NB4 (cell line): ENCODE data around the gene TSHZ2.

Experiments used
- DNase-seq: peaks from one replicate; pipeline ENCODE4 v3.0.0; 2010; ENCODE audit warnings: low read depth
- H3K4me3 ChIP-seq: one replicate; pipeline ENCODE4 v1.5.1; 2011; ENCODE audit warnings: mild to moderate bottlenecking, low read depth, low read length, moderate library complexity
- CTCF ChIP-seq: IDR thresholded peaks from one replicate; pipeline ENCODE4 v1.5.1; 2012; ENCODE audit warnings: low read depth, low read length
- MAX ChIP-seq: IDR thresholded peaks from 2 replicates; pipeline ENCODE4 v1.6.1; 2011; ENCODE audit warnings: low read depth, low read length
- MYC ChIP-seq: IDR thresholded peaks from 2 replicates; pipeline ENCODE4 v1.6.1; 2011; ENCODE audit warnings: low read depth, low read length
- POLR2A ChIP-seq: IDR thresholded peaks from 2 replicates; pipeline ENCODE4 v1.6.1; 2011; ENCODE audit warnings: mild to moderate bottlenecking; ENCODE audit not compliant: insufficient read length; ENCODE audit errors: extremely low read depth

Gene TSHZ2

GRCh38 chr20:53250456-53250855 is 278.3 kb downstream of the TSHZ2 start:
- DNase-seq, result no peak
- no peak overlapping the region for H3K4me3 ChIP-seq
- TF ChIP-seq MYC, result no peak
- no peak for TF ChIP-seq POLR2A
- no peak for TF ChIP-seq CTCF
- no peak for TF ChIP-seq MAX

GRCh38 chr20:53252002-53252401 is 279.8 kb downstream of the TSHZ2 start:
- no peak overlapping the region for H3K4me3 ChIP-seq
- TF ChIP-seq CTCF (no peak), MAX (no peak), MYC (no peak), POLR2A (no peak)
- no peak for DNase-seq

- no peak for DNase-seq
- H3K4me3 ChIP-seq, result no peak overlapping the region
- TF ChIP-seq CTCF (no peak), MYC (no peak), MAX (no peak), POLR2A (no peak)
Observed at GRCh38 chr20:53253668-53254067, 281.5 kb downstream of the TSHZ2 start.

GRCh38 chr20:53255102-53255710 is 283.0 kb downstream of the TSHZ2 start:
- TF ChIP-seq MAX (no peak), MYC (no peak), CTCF (no peak), POLR2A (no peak)
- no peak overlapping the region for H3K4me3 ChIP-seq
- DNase-seq, result no peak

GRCh38 chr20:53258741-53259140 is 286.6 kb downstream of the TSHZ2 start:
- H3K4me3 ChIP-seq, result no peak overlapping the region
- no peak for TF ChIP-seq MAX
- TF ChIP-seq MYC, result no peak
- no peak for TF ChIP-seq CTCF
- TF ChIP-seq POLR2A, result no peak
- DNase-seq, result no peak
